Measurements from ENCODE around the gene CNTN4. TPM values are rescaled to one million over a fixed set of nuclear protein-coding genes. Genes with fewer than 3 reads are reported as not detected.

The CNTN4 gene
- total RNA-seq, 3 donors from 2014 or later (not counting 1 experiment from before 2014, with no cell fraction given) = not detected

- no peaks in the 10 kb centered on the region for H3K27me3 Mint-ChIP-seq (ENCODE audit: low read depth in 2 of 2)
- no peak overlapping the region for H3K4me3 Mint-ChIP-seq
- intact Hi-C loops (cut with micrococcal nuclease) = no loop called here
- Histone ChIP-seq H3K4me1 (ENCODE audit: control insufficient read depth, insufficient read depth, low read length) (no peaks in the 10 kb centered on the region), H3K27ac (ENCODE audit: low read length) (no peak overlapping the region), H3K9me3 (ENCODE audit: control insufficient read depth, insufficient read depth, low read length) (no peaks in the 10 kb centered on the region), H3K27me3 (ENCODE audit: control insufficient read depth, insufficient read depth, low read length) (no peaks in the 10 kb centered on the region), H3K4me3 (ENCODE audit: low read length) (no peak overlapping the region), H3K36me3 (ENCODE audit: control insufficient read depth, insufficient read depth, low read length) (no peaks in the 10 kb centered on the region)
- 86% methylated on average over 7 of the region's 7 CpGs for WGBS (ENCODE audit: insufficient coverage)
- H3K4me1 Mint-ChIP-seq = no peaks in the 10 kb centered on the region
- TF ChIP-seq, protein P1, sequence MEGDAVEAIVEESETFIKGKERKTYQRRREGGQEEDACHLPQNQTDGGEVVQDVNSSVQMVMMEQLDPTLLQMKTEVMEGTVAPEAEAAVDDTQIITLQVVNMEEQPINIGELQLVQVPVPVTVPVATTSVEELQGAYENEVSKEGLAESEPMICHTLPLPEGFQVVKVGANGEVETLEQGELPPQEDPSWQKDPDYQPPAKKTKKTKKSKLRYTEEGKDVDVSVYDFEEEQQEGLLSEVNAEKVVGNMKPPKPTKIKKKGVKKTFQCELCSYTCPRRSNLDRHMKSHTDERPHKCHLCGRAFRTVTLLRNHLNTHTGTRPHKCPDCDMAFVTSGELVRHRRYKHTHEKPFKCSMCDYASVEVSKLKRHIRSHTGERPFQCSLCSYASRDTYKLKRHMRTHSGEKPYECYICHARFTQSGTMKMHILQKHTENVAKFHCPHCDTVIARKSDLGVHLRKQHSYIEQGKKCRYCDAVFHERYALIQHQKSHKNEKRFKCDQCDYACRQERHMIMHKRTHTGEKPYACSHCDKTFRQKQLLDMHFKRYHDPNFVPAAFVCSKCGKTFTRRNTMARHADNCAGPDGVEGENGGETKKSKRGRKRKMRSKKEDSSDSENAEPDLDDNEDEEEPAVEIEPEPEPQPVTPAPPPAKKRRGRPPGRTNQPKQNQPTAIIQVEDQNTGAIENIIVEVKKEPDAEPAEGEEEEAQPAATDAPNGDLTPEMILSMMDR (IDR thresholded peaks at IDR 0.05) = no peak
- no peaks in the 10 kb centered on the region for H3K36me3 Mint-ChIP-seq
- ATAC-seq (no peak), DNase-seq (no peak)
- H3K27ac Mint-ChIP-seq = no peak overlapping the region
- H3K9me3 Mint-ChIP-seq = peaks cover 4 to 7% of the 10 kb centered on the region in 2 donors
Measured at GRCh38 chr3:2568929-2569328, 470.3 kb downstream of the CNTN4 start.

GRCh38 chr3:2577571-2577970 lies 478.9 kb downstream of the CNTN4 start:
- Histone ChIP-seq H3K4me3 (ENCODE audit: low read length) (no peak overlapping the region), H3K9me3 (ENCODE audit: control insufficient read depth, insufficient read depth, low read length) (no peaks in the 10 kb centered on the region), H3K36me3 (ENCODE audit: control insufficient read depth, insufficient read depth, low read length) (no peaks in the 10 kb centered on the region), H3K27me3 (ENCODE audit: control insufficient read depth, insufficient read depth, low read length) (no peaks in the 10 kb centered on the region), H3K4me1 (ENCODE audit: control insufficient read depth, insufficient read depth, low read length) (no peaks in the 10 kb centered on the region), H3K27ac (ENCODE audit: low read length) (no peak overlapping the region)
- Mint-ChIP-seq H3K4me3 (no peak overlapping the region), H3K27me3 (ENCODE audit: low read depth in 2 of 2) (no peaks in the 10 kb centered on the region), H3K9me3 (peaks cover 2 to 7% of the 10 kb centered on the region in 2 donors), H3K4me1 (no peaks in the 10 kb centered on the region), H3K36me3 (no peaks in the 10 kb centered on the region), H3K27ac (no peak overlapping the region)
- intact Hi-C loops (cut with micrococcal nuclease) = no loop called here
- WGBS (ENCODE audit: insufficient coverage) = 89% methylated on average over 3 of the region's 4 CpGs
- ATAC-seq (no peak), DNase-seq (no peak)
- TF ChIP-seq, protein P1 (IDR thresholded peaks at IDR 0.05) = no peak

DNA sequence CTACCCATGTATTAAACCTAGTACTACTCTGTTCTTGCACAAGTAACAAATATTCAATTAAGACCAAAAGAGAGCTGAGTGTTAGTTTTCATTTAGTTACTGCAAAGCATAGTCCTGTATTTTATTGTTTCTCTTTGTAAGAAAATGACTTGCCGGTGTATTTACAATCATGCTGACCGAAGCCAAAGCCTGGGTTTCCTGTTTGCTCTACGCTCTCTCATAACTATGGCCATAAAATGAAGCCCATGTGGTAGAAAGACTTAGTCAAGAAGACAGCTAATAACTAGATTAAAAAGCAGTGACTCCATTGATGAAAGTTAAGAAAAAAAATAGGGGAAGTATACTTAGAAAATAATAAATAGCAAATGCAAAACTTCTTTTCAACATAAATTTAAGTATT lies 479.9 kb downstream of the CNTN4 start:
- 50% methylated on average over 3 of the region's 3 CpGs for WGBS (ENCODE audit: insufficient coverage)
- H3K4me3 Mint-ChIP-seq = no peak overlapping the region
- intact Hi-C loops (cut with micrococcal nuclease) = no loop called here
- Histone ChIP-seq H3K27ac (ENCODE audit: low read length) (no peak overlapping the region), H3K27me3 (ENCODE audit: control insufficient read depth, insufficient read depth, low read length) (no peaks in the 10 kb centered on the region), H3K4me3 (ENCODE audit: low read length) (no peak overlapping the region), H3K4me1 (ENCODE audit: control insufficient read depth, insufficient read depth, low read length) (no peaks in the 10 kb centered on the region), H3K9me3 (ENCODE audit: control insufficient read depth, insufficient read depth, low read length) (no peaks in the 10 kb centered on the region), H3K36me3 (ENCODE audit: control insufficient read depth, insufficient read depth, low read length) (no peaks in the 10 kb centered on the region)
- no peaks in the 10 kb centered on the region for H3K4me1 Mint-ChIP-seq
- no peak overlapping the region for H3K27ac Mint-ChIP-seq
- H3K27me3 Mint-ChIP-seq (ENCODE audit: low read depth in 2 of 2) = no peaks in the 10 kb centered on the region
- ATAC-seq (no peak), DNase-seq (no peak)
- no peaks in the 10 kb centered on the region for H3K36me3 Mint-ChIP-seq
- H3K9me3 Mint-ChIP-seq = peaks cover 2 to 4% of the 10 kb centered on the region in 2 donors
- TF ChIP-seq, protein P1 (IDR thresholded peaks at IDR 0.05) = no peak

DNA sequence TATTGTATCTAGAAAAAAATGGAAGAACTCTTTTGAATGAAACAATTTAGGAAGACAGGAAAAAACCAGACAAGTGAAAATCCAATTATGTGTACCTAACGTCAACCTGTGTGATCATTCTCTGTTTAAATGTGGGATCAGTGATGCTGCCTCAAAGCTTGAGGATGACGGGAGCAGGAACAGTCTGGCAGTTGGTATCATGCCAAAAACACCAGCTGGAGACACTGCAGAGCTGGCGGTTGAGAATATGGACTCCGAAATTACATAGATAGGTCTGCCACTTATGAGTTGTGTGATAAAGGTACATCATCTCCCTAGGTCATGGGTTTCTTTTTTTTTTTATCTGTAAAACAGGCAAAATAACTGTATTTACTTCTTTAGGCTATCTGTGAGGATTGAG lies 480.5 kb downstream of the CNTN4 start:
- TF ChIP-seq, protein P1 (IDR thresholded peaks at IDR 0.05) = no peak
- Mint-ChIP-seq H3K4me1 (no peaks in the 10 kb centered on the region), H3K27ac (no peak overlapping the region), H3K27me3 (ENCODE audit: low read depth in 2 of 2) (no peaks in the 10 kb centered on the region), H3K4me3 (no peak overlapping the region), H3K36me3 (no peaks in the 10 kb centered on the region), H3K9me3 (peaks cover 2 to 4% of the 10 kb centered on the region in 2 donors)
- Histone ChIP-seq H3K27me3 (ENCODE audit: control insufficient read depth, insufficient read depth, low read length) (no peaks in the 10 kb centered on the region), H3K4me3 (ENCODE audit: low read length) (no peak overlapping the region), H3K36me3 (ENCODE audit: control insufficient read depth, insufficient read depth, low read length) (no peaks in the 10 kb centered on the region), H3K4me1 (ENCODE audit: control insufficient read depth, insufficient read depth, low read length) (no peaks in the 10 kb centered on the region), H3K27ac (ENCODE audit: low read length) (no peak overlapping the region), H3K9me3 (ENCODE audit: control insufficient read depth, insufficient read depth, low read length) (no peaks in the 10 kb centered on the region)
- ATAC-seq = no peak
- no peak for DNase-seq
- WGBS (ENCODE audit: insufficient coverage) = 89% methylated on average over 4 of the region's 4 CpGs
- intact Hi-C loops (cut with micrococcal nuclease) = no loop called here
